ENCODE results near the gene MED25.

MED25 gene

DNA sequence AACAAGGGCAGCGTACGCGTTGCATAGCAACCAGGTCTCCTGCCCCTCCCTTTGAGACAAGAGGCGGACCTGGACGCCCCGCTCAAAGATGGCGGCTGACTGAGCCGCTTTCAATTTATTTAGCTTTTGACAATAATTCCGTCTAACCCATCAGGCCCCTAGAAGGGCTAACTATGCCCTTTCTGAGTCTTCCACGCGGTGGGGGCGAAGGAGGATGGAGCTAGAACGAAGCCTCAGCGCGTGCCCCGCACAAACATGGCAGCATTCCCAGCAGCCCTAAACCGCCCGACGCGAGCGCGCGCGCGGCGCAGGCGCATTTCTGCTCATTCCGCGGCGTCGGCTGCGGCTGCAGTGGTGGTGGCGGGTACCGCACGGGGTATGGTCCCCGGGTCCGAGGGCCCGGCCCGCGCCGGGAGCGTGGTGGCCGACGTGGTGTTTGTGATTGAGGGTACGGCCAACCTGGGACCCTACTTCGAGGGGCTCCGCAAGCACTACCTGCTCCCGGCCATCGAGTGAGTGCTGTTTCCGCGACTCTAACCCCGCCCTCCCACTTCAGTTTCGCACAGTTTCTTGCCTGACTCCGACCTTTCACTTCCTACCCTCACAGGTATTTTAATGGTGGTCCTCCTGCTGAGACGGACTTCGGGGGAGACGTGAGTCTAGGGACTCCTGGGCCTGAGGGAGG is at the start of gene MED25:
Gene MED25, plus strand, starts transcription at position 326 of the 685 bp plus-strand sequence. Its CDS starts 53 bp downstream, at position 379.
- DNase-seq = peak; percentile 88 to 90

DNA sequence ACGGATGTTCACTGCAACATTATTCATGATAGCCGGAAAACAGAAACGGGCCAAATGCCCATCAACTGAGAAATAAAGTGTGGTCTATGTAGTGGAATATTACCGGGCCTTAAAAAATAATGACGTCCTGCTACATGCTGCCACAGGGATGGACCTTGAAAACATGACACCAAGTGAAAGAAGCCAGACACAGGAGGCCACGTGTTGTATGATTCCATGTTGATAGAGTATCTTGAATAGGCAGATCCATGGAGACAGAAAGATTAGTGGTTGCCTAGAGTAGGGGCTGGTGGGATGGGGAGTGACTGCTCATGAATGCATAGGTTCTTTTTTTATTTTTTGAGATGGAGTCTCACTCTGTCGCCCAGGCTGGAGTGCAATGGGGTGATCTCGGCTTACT is 47.6 kb upstream of the MED25 start:
- no peak for DNase-seq

DNA sequence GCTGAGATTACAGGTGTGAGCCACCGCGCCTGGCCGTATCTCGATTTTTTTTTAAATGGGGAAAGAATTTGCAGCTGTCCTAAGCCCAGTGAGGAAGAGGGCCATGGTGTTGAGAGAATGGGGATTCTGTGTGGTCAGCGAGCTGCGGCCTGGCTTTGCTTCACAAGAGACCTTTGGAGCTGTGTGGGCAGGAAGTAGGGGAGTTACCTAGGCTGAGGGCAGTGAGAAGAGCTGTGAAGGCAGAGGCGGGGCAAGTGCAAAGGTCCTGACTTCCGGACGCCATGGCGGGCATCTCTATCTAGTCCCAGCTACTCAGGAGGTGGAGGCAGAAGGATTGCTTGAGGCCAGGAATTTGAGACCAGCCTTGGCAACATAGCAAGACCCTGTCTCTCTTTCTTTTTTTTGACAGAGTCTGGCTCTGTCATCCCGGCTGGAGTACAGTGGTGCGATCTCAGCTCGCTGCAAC is 46.4 kb upstream of the MED25 start:
- no peak for DNase-seq

DNA sequence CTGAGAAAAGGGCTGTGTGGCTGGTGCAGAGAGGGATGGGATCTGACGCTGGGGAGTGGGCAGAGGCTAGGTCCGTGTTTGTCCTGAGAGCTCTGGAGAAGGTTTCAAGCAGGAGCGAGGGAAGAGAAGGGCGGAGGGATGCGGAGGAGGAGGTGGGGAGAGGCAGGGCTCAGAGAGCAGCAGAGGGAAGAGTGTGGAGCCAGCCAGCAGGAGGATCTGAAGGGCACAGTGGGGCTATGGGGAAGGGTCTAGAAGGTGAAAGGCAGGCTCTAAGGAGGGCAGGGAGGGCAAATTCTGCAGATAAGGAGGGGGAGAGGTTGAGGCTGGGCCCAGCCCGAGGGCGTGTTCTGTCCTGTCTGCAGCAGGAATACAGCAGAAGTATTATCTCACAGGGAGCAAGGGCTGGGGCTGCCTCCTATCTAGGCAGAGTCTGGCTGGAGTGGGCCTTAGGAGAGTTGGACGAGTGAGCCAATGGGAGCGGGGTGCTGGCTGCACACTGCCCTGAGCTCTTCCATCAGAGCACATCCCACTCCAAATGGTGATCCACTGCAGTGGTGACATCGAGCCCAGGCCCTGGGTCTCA is 45.1 kb upstream of the MED25 start:
- no peak for DNase-seq

DNA sequence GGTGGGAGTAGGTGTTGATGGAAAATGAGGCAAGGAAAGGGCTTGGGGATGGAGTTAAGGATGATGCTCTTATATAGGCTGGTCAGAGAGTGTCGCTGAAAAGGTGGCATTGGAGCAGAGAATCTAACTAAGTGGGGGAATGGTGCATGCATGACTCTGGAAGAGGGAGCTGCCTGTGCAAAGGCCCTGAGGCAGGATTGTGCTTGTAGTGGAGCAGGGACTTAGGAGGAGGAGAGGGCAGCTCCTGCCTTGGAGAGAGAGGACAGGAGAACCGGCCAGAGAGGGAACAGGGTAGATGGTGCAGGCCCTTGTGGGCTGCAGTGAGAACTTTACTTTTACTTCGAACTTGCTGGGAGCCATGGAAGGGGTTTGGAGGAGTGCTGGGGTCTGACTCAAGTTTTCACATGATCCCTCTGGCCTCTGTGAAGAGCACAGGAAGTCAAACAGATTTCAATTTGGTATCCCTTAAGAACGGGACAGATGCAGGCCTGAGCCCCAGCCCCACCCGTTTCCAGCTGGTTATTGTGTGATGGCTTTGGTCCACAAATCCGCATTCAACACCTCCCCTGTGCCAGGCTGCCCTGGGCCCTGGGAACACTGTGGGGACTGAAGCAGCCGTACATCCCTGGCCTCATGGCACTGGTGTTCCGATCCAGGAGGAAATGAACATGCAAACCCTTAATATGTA is 44.3 kb upstream of the MED25 start:
- DNase-seq = no peak

DNA sequence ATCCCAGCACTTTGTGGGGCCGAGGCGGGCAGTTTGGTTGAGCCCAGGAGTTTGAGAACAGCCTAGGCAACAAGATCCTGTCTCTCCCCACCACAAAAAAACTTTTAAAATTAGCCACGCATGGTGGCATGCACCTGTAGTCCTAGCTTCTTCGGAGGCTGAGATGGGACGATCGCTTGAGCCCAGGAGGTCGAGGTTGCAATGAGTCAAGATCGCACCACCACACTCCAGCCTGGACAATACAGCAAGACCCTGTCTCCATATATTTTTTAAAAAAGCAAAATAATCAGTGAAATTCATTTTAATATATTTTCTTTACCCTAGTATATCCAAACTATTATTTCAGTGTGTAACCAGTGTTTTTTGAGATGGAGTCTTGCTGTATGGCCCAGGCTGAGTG is 43.1 kb upstream of the MED25 start:
- no peak for DNase-seq

DNA sequence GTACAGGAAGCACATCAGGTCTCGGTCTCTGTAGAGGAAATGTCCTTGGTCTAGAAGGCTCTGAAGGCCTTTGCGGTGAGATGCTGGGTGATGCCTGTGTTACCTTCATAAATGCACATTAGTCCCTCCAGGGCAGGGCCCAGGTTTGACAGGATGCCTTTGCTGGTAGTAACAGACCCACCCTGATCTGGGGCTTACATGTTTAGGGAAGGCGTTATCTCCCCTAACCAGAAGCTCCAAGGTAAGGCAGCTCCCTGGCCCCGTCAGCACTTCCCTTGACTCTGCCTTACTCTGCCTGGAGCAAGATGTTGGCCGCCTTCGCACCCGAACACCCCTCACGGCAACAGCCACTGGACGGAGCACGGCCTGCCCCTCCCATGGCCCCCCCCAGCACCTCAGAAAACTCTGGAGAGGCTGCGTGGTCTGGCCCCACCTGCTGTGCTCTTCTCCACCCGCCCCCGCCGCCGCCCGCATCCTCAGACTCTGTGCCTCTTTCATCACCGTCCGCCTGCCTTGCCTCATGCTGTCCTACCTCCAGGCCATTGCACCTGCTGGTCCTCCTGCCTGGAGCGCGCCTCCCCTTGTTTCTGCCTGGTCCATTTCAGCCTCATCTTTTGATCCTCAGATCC is 42.2 kb upstream of the MED25 start:
- no peak for DNase-seq

DNA sequence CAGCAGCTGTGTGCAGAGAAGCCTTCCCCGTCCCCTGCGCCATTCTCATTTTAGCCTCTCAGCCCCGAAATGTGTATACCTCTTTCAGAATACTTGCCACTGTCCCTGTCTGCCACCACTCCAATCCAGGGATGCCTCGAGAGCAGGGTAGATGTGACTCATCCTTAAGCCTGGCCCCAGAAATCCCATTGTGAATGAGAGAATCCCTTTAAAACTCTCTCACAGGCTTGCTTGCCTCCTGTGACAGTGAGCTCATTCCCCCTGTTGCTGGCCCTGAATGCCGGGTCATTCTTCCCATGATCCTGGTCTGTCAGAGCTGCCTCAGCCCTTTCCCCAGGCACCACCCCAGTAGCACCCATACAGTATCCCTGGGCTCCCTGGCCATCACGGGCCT is 41.7 kb upstream of the MED25 start:
- no peak for DNase-seq

DNA sequence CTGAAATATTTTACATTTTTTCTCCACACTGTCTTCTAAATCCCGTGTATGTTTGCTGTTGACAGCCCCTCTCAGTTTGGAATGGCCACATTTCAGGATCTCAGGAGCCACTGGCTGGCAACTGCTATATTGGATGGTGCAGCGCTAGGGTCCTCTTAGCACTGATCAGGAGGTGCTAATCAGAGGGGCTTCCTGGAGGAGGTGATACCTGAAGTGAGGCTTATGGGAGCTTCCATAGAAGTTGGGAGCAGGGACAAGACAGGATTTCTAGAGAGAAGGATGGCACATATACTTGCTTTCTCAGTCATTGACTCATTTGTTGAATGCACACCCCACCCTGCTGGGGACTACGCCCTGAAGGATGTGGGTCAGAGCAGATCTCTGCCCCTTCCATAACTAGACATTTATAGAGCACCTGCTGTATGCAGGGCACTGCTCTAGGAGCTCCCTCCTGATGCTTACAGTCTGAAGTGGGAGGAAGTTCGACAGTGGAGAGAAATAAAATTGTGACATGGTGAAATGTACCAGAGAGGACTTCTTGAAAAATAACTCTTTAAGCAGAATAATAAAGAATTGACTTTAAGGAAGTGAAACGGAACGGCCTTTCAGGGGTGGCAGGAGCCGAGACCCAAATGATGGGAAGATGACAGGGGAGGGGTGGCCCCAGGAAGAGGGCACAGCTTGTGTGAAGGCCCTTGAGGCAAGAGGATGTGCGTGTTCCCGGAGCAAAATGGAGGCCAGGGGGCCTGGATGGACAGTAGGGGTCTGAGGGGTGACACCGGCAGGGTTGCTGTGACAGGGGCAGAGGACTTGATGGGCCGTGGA is 38.1 kb upstream of the MED25 start:
- DNase-seq = no peak

DNA sequence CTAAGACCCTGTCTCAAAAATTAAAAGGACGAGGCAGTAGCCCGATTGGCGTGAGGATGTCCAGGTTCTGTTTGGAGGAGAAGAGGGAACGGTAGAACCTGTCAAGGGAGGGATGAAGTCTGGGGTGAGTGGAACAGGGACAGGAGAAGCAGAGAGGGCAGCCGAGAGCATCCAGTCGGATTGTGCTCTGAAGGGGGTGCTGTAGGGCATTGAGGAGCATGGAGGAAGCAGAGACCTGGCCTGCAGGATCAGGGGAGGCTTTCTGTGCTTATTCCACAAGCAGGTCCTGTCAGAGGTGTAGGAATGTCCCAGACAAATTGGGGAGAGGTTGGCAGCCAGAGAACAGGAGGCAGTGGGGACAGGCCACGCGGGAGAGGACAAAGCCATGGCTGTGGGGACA is 37.2 kb upstream of the MED25 start:
- DNase-seq = no peak

DNA sequence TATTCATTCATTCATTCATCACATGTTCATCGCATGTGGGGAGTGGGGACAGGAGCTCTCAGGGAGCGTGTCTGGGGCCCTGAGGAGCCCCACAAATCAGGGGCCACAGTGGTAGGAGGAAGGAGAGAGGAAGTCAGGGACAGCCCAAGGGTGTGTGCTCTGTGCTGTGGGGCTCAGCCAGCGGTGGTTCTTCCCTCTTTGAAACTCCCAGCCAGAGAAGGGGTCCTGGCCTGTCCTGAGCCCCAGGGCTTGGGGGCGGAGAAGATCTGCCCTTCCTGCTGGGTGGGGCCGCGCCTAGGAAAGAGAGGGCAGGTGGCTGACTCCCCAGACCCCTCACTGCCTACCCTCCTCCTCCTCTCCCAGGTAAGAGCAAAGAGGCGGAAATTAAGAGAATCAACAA is 36.7 kb upstream of the MED25 start:
- no peak for DNase-seq

DNA sequence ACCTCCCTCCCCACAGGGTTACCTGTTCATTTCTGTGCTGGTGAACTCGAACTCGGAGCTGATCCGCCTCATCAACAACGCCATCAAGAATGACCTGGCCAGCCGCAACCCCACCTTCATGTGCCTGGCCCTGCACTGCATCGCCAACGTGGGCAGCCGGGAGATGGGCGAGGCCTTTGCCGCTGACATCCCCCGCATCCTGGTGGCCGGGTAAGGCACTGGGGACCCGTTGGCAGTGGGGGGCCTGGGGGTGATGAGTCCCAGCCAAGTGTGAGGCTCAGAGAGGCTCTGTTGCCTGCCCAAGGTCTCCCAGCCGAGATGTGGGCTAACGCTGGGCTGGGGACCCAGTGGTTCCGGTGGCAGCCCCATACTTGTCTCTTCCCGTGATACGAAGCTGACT is 35.6 kb upstream of the MED25 start:
- no peak for DNase-seq

DNA sequence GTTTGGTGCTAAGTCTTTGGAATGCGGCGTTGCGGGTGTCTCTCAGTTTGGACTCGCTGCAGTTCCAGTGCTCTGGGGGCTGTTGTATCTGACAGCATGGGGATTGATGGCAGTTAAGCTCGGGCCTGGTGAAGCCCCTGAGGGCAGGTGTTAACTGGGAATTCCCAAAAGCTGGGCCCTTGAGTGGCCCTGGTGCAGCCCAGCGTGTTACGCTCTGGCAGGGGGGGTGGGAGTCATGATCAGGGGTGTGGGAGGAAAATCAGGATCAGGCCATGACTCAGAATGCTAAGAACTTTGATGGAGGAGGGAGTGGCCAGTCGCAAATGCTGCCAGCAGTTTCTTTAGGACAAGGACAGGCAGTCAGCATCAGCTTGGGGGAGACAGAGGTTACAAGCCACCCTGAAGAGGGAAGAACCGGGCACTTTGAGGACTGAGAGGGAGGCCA is 31.7 kb upstream of the MED25 start:
- DNase-seq = no peak

DNA sequence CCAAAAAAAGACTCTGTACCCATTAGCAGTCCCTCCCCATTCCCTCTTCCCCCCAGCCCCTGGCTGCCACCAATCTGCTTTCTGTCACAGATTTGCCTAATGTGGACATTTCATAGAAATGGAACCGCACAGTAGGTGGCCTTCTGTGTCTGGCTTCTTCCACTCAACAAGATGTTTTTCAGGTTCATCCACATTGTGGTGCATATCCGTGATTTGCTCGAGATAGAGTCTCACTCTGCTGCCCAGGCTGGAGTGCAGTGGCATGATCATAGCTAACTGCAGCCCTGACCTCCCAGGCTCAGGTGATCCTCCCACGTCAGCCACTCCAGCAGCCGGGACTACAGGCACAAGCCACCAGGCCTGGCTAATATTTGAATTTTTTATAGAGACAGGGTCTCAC is 30.3 kb upstream of the MED25 start:
- DNase-seq = no peak

DNA sequence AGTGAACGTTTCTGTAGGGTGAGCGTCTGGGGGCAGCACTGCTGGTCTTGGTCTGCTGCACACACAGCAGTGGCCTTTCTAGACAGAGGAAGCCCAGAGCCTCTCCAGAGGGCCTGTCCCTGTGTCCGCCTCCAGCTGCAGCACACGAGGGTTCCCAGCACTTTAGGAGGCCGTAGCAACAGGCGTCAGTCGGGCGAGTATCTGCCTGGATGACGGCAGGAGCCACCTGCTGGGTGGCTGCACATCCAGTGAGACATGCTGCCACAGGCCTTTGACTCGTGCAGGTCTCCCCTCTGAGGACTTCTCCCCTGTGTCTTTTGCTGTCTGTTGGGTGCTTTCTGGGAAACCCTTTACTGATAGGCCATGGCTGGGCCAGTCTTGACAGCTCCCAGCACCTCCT is 29.2 kb upstream of the MED25 start:
- no peak for DNase-seq

DNA sequence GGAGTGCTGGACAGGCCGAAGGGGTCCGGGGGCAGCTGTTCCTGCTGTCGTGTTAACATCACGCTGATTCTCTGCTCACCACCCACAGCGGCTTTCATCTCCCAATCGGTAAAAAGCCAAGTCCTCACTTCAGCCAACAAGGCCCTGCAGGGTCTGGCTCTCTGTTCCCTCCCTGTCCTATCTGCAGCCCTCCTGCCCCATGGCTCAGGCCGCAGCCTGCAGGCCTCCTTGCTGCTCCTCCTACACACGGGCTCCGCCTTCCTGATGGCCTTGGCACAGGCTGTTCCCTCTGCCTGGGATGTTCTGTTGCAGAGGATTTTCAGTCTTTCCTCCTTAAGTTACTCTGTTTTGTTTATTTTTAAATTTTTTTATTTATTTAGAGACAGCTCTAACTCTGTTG is 27.2 kb upstream of the MED25 start:
- DNase-seq = no peak

DNA sequence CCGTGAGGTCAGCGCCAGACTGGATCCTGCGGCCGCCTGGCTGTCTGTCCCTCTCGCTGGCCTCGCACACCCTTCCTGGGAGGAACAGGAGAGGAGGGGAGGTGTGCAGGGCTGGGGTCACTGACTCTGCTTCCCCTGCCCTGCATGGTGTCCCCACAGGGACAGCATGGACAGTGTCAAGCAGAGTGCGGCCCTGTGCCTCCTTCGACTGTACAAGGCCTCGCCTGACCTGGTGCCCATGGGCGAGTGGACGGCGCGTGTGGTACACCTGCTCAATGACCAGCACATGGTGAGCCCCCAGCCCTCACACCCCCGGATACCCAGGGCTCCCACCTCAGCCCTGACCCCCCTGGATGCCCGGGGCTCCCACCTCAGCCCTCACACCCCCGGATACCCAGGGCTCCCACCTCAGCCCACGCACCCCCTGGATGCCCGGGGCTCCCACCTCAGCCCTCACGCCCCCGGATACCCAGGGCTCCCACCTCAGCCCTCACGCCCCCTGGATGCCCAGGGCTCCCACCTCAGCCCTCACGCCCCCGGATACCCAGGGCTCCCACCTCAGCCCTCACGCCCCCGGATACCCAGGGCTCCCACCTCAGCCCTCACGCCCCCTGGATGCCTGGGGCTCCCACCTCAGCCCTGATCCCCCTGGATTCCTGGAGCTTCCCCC is 26.2 kb upstream of the MED25 start:
- no peak for DNase-seq

DNA sequence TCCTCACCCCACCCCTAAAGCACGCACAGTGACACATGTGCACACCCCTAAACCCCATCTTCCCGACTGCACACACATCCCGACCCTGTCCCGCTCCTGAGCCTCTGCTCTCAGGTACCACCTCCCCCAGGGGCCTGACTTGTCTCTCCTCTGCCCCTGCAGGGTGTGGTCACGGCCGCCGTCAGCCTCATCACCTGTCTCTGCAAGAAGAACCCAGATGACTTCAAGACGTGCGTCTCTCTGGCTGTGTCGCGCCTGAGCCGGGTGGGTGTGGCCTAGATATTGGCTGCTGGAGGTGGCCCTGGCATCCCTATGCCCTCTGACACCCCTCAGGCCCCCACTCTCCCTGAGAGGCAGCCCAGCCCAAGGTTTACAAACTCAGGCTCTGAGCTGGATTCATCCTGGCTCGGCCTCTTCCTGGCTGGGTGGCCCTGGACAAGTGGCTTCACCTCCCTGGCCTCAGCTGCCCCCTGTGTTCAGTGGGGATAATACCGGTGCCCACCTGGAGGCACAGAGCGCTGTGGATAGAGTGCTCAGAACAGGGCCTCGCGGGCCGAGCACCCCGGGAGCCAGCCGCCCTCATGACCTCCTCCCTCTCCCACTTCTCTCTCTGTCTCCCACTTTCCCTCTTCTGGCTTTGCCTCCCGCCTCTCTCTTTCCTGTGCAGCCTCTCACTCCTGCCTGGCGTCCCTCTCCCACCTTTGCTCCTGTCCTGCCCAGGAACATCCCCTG is 25.1 kb upstream of the MED25 start:
- DNase-seq = no peak

DNA sequence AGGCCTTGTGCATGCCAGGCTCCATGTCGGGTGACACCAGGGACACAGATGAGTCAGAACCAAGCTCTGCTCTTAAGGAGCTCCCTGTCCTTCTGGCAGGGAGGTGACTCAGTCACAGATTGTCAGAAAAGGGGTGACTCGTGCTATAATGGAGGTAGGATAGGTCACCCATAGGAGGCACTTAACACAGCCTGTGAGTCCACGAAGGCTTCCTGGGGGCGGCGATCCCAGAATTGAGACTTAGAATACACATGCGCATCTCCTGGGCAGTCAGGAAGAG is 24.6 kb upstream of the MED25 start:
- DNase-seq = no peak

DNA sequence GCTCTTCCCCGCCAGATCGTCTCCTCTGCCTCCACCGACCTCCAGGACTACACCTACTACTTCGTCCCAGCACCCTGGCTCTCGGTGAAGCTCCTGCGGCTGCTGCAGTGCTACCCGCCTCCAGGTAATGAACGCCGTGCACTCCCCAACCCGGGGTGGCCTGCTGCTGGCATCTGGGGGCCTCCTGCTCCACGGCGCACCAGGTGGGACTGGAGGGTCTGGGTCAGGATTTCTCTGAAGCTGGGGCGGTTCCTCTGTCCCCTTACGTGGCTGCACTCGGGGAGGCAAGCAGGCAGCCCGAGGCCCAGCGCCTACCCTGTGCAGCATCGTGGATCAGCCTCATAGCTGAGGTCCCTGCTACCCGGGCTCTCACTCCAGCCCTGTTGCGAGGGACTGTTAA is 22.5 kb upstream of the MED25 start:
- no peak for DNase-seq

DNA sequence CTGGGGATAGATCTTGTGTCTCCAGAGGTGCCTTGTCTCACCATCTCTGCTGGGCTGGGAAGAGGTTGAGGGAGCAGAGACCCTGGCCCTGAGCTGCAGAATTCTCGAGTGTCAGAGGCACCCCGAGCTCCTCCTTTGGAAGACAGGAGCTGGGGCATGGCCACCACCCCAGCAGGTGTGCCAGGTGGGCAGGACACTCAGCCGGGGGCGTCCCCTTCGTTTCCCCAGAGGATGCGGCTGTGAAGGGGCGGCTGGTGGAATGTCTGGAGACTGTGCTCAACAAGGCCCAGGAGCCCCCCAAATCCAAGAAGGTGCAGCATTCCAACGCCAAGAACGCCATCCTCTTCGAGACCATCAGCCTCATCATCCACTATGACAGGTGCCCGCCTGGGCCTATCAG is 19.5 kb upstream of the MED25 start:
- no peak for DNase-seq

DNA sequence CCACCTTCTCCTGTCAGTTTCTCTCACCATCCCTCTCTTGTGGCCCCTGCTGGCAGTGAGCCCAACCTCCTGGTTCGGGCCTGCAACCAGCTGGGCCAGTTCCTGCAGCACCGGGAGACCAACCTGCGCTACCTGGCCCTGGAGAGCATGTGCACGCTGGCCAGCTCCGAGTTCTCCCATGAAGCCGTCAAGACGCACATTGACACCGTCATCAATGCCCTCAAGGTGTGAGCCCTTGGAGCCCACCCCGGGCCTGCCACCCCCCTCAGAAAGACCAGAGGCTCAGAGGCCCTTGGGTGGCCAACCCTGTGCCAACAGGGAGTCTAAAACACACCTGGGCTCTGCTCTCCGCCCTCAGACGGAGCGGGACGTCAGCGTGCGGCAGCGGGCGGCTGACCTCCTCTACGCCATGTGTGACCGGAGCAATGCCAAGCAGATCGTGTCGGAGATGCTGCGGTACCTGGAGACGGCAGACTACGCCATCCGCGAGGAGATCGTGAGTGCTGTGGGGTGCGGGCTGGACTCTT is 18.8 kb upstream of the MED25 start:
- DNase-seq = no peak
